WTC11 (cell line): ENCODE results near the gene ELAPOR1. TPM values are rescaled to one million over a fixed set of nuclear protein-coding genes. Genes with fewer than 3 reads are reported as not detected.

Experiments
- ATAC-seq: fragments of 200-7000 bp; cut with Tn5 transposase; 2 replicates; pipeline ENCODE4 v1.10.0; 2021; ENCODE audit warnings: mild to moderate bottlenecking, moderate library complexity
- CTCF ChIA-PET: fragments of 300-600 bp; sonication (Branson Sonifier 250); formaldehyde crosslinking; loops from one replicate; lab custom pipeline; 2021; ENCODE audit warnings: antibody characterized with exemption; lab: Charles Lee
- POLR2A ChIA-PET: fragments of 350-600 bp; sonication (Branson Sonifier 250); formaldehyde crosslinking; loops from one replicate; lab custom pipeline; 2021; ENCODE audit warnings: antibody characterized with exemption; lab: Charles Lee
- DNase-seq: peaks from one replicate; pipeline ENCODE4 v3.0.0; 2021; ENCODE audit warnings: low spot score
- H3K27ac Mint-ChIP-seq: 2 replicates; pipeline ENCODE4 v1.8.0; 2021; ENCODE audit warnings: mixed read lengths
- H3K27me3 Mint-ChIP-seq: 2 replicates; pipeline ENCODE4 v1.8.0; 2021; ENCODE audit warnings: low read depth, mild to moderate bottlenecking, moderate library complexity, mixed read lengths
- H3K36me3 Mint-ChIP-seq: 2 replicates; pipeline ENCODE4 v1.8.0; 2021; ENCODE audit warnings: mixed read lengths
- H3K4me1 Mint-ChIP-seq: 2 replicates; pipeline ENCODE4 v1.8.0; 2022; ENCODE audit warnings: mixed read lengths
- H3K4me3 Mint-ChIP-seq: 2 replicates; pipeline ENCODE4 v1.8.0; 2021; ENCODE audit warnings: mild to moderate bottlenecking, moderate library complexity, mixed read lengths
- H3K9me3 Mint-ChIP-seq: 2 replicates; pipeline ENCODE4 v1.8.0; 2021; ENCODE audit warnings: mixed read lengths
- CREM ChIP-seq: sonication (generic); formaldehyde crosslinking; IDR thresholded peaks from 2 replicates; pipeline ENCODE4 v1.8.1; 2022; ENCODE audit warnings: mild to moderate bottlenecking, missing genetic modification reagents, moderate library complexity
- EMX1 ChIP-seq: fragments of 250-450 bp; sonication (Bioruptor Pico); IDR thresholded peaks from 2 replicates; pipeline ENCODE4 v1.8.0; 2021; ENCODE audit warnings: mild to moderate bottlenecking
- ETV6 ChIP-seq: sonication (generic); formaldehyde crosslinking; IDR thresholded peaks from 2 replicates; pipeline ENCODE4 v1.8.1; 2022; ENCODE audit warnings: mild to moderate bottlenecking, missing genetic modification reagents
- FOXK1 ChIP-seq: sonication (generic); formaldehyde crosslinking; IDR thresholded peaks from 2 replicates; pipeline ENCODE4 v1.8.0; 2022; ENCODE audit warnings: mild to moderate bottlenecking, moderate library complexity, missing genetic modification reagents
- FOXP1 ChIP-seq: sonication (generic); formaldehyde crosslinking; IDR thresholded peaks from 2 replicates; pipeline ENCODE4 v1.8.0; 2022; ENCODE audit warnings: missing genetic modification reagents, mild to moderate bottlenecking, moderate library complexity, borderline replicate concordance
- FOXP4 ChIP-seq: sonication (generic); formaldehyde crosslinking; IDR thresholded peaks from 2 replicates; pipeline ENCODE4 v1.8.0; 2022; ENCODE audit warnings: mild to moderate bottlenecking, missing genetic modification reagents
- GTF2I ChIP-seq: fragments of 250-450 bp; sonication (Bioruptor Pico); conservative IDR thresholded peaks from 2 replicates; pipeline ENCODE4 v1.4.0; 2021; ENCODE audit warnings: mild to moderate bottlenecking
- MAX ChIP-seq: sonication (generic); formaldehyde crosslinking; IDR thresholded peaks from 2 replicates; pipeline ENCODE4 v1.8.0; 2022; ENCODE audit warnings: mild to moderate bottlenecking, missing genetic modification reagents
- MLX ChIP-seq: sonication (generic); formaldehyde crosslinking; IDR thresholded peaks from 2 replicates; pipeline ENCODE4 v1.8.1; 2023; ENCODE audit warnings: mild to moderate bottlenecking, missing genetic modification reagents, moderate library complexity
- SMAD4 ChIP-seq: sonication (generic); formaldehyde crosslinking; IDR thresholded peaks from 2 replicates; pipeline ENCODE4 v1.8.0; 2022; ENCODE audit warnings: mild to moderate bottlenecking, missing genetic modification reagents
- SP1 ChIP-seq: sonication (generic); formaldehyde crosslinking; conservative IDR thresholded peaks from 2 replicates; pipeline ENCODE4 v1.8.1; 2022; ENCODE audit warnings: missing genetic modification reagents
- TEAD1 ChIP-seq: sonication (generic); formaldehyde crosslinking; IDR thresholded peaks from 2 replicates; pipeline ENCODE4 v1.8.0; 2022; ENCODE audit warnings: mild to moderate bottlenecking, missing genetic modification reagents
- ZNF263 ChIP-seq: sonication (generic); formaldehyde crosslinking; IDR thresholded peaks from 2 replicates; pipeline ENCODE4 v1.8.1; 2022; ENCODE audit warnings: low read depth, mild to moderate bottlenecking, moderate library complexity, missing genetic modification reagents
- ZNF281 ChIP-seq: sonication (generic); formaldehyde crosslinking; IDR thresholded peaks from 2 replicates; pipeline ENCODE4 v1.8.0; 2023; ENCODE audit warnings: mild to moderate bottlenecking, missing genetic modification reagents
- ZNF317 ChIP-seq: sonication (generic); formaldehyde crosslinking; IDR thresholded peaks from 2 replicates; pipeline ENCODE4 v1.8.1; 2023; ENCODE audit warnings: low read depth, mild to moderate bottlenecking, moderate library complexity, missing genetic modification reagents, borderline replicate concordance
- ZNF416 ChIP-seq: fragments of 250-450 bp; sonication (Bioruptor Pico); IDR thresholded peaks from 2 replicates; pipeline ENCODE4 v1.9.0; 2021; ENCODE audit warnings: mild to moderate bottlenecking, inconsistent platforms
- ZNF423 ChIP-seq: fragments of 250-450 bp; sonication (Bioruptor Pico); IDR thresholded peaks from 2 replicates; pipeline ENCODE4 v2.1.2; 2022; ENCODE audit warnings: mild to moderate bottlenecking, moderate library complexity
- ZNF671 ChIP-seq: fragments of 250-450 bp; sonication (Bioruptor Pico); IDR thresholded peaks from 2 replicates; pipeline ENCODE4 v1.8.0; 2021; ENCODE audit warnings: mild to moderate bottlenecking
- total RNA-seq: library from RNA; stranded (reverse); gene quantifications from 3 replicates; pipeline ENCODE4 v1.2.3, GENCODE V29; 2021
- TF ChIP-seq, protein P1 (sequence below): sonication (generic); formaldehyde crosslinking; IDR thresholded peaks from 2 replicates; pipeline ENCODE4 v1.8.1; 2023; ENCODE audit warnings: mild to moderate bottlenecking, missing genetic modification reagents, moderate library complexity
- TF ChIP-seq, protein P2 (sequence below): sonication (generic); formaldehyde crosslinking; IDR thresholded peaks from 2 replicates; pipeline ENCODE4 v1.8.0; 2022; ENCODE audit warnings: mild to moderate bottlenecking, missing genetic modification reagents
- TF ChIP-seq, protein P3 (sequence below): sonication (generic); formaldehyde crosslinking; IDR thresholded peaks from 2 replicates; pipeline ENCODE4 v1.8.0; 2023; ENCODE audit warnings: missing genetic modification reagents
- TF ChIP-seq, protein P4 (sequence below): sonication (generic); formaldehyde crosslinking; IDR thresholded peaks from 2 replicates; pipeline ENCODE4 v1.8.1; 2023; ENCODE audit warnings: mild to moderate bottlenecking, missing genetic modification reagents, borderline replicate concordance

Gene ELAPOR1
- total RNA-seq, 1 experiment from 2014 or later, result 1.1 TPM

GRCh38 chr1:109075531-109076490 lies 38.1 kb upstream of the ELAPOR1 start, which contains the start of gene TAF13:
TSS of gene TAF13 (minus strand) at chr1:109076003. CDS start at chr1:109075947, 56 bp downstream.
- ChIA-PET POLR2A (interaction anchor here (0.6 to 1.6 kb wide), 5 partner anchors 12 to 138 kb away, joined by 3 to 17 read pairs (median 3); partner anchors contain the start of genes SARS1 and WDR47), CTCF (interaction anchor here (0.6 to 1.5 kb wide), 8 partner anchors 15 to 516 kb away, joined by 3 to 6 read pairs (median 3); a partner anchor contains a TSS)
- Mint-ChIP-seq H3K27ac (peak within 1 kb of the TSS; percentile 98), H3K9me3 (no peaks in the 10 kb centered on the region), H3K36me3 (peaks cover 32% of the 10 kb centered on the region), H3K4me3 (peak within 1 kb of the TSS; percentile 99), H3K27me3 (no peaks in the 10 kb centered on the region), H3K4me1 (peaks cover 27% of the 10 kb centered on the region)
- DNase-seq (peak; percentile 92), ATAC-seq (peak; percentile 99)
- 0 out of 2 replicates have a peak, but pooled peaks have one; percentile 20 for TF ChIP-seq ZNF281
- TF ChIP-seq SMAD4 (CRISPR knock-in tag), result no peak
- peak; percentile 84; the same call in 1 of the 2 replicates for TF ChIP-seq CREM (CRISPR knock-in tag)
- no peak for TF ChIP-seq ZNF317 (CRISPR knock-in tag)
- TF ChIP-seq MLX (CRISPR knock-in tag), result no peak
- peak; percentile 67; the same call in 1 of the 2 replicates for TF ChIP-seq FOXP1 (CRISPR knock-in tag)
- TF ChIP-seq ZNF263 (CRISPR knock-in tag), result peak; percentile 52; the same call in 1 of the 2 replicates
- TF ChIP-seq TEAD1, result peak; percentile 77
- no peak for TF ChIP-seq ZNF423 (CRISPR knock-in tag)
- TF ChIP-seq FOXK1 (CRISPR knock-in tag), result peak; percentile 98
- TF ChIP-seq ZNF671 (CRISPR knock-in tag), result no peak
- TF ChIP-seq GTF2I, result no peak
- TF ChIP-seq, protein P1, sequence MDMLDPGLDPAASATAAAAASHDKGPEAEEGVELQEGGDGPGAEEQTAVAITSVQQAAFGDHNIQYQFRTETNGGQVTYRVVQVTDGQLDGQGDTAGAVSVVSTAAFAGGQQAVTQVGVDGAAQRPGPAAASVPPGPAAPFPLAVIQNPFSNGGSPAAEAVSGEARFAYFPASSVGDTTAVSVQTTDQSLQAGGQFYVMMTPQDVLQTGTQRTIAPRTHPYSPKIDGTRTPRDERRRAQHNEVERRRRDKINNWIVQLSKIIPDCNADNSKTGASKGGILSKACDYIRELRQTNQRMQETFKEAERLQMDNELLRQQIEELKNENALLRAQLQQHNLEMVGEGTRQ (CRISPR knock-in tag), result 0 out of 2 replicates have a peak, but pooled peaks have one; percentile 9
- TF ChIP-seq FOXP4 (CRISPR knock-in tag), result peak; percentile 73; the same call in 1 of the 2 replicates
- TF ChIP-seq EMX1 (CRISPR knock-in tag), result no peak
- peak; percentile 88 for TF ChIP-seq ETV6 (CRISPR knock-in tag)
- no peak for TF ChIP-seq ZNF416 (CRISPR knock-in tag)
- TF ChIP-seq SP1 (CRISPR knock-in tag), result peak; percentile 70; the same call in 1 of the 2 replicates
- TF ChIP-seq, protein P2, sequence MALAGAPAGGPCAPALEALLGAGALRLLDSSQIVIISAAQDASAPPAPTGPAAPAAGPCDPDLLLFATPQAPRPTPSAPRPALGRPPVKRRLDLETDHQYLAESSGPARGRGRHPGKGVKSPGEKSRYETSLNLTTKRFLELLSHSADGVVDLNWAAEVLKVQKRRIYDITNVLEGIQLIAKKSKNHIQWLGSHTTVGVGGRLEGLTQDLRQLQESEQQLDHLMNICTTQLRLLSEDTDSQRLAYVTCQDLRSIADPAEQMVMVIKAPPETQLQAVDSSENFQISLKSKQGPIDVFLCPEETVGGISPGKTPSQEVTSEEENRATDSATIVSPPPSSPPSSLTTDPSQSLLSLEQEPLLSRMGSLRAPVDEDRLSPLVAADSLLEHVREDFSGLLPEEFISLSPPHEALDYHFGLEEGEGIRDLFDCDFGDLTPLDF, result 0 out of 2 replicates have a peak, but pooled peaks have one; percentile 45
- TF ChIP-seq, protein P3, sequence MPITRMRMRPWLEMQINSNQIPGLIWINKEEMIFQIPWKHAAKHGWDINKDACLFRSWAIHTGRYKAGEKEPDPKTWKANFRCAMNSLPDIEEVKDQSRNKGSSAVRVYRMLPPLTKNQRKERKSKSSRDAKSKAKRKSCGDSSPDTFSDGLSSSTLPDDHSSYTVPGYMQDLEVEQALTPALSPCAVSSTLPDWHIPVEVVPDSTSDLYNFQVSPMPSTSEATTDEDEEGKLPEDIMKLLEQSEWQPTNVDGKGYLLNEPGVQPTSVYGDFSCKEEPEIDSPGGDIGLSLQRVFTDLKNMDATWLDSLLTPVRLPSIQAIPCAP (CRISPR knock-in tag), result no peak
- peak; percentile 84 for TF ChIP-seq MAX (CRISPR knock-in tag)
- TF ChIP-seq, protein P4, sequence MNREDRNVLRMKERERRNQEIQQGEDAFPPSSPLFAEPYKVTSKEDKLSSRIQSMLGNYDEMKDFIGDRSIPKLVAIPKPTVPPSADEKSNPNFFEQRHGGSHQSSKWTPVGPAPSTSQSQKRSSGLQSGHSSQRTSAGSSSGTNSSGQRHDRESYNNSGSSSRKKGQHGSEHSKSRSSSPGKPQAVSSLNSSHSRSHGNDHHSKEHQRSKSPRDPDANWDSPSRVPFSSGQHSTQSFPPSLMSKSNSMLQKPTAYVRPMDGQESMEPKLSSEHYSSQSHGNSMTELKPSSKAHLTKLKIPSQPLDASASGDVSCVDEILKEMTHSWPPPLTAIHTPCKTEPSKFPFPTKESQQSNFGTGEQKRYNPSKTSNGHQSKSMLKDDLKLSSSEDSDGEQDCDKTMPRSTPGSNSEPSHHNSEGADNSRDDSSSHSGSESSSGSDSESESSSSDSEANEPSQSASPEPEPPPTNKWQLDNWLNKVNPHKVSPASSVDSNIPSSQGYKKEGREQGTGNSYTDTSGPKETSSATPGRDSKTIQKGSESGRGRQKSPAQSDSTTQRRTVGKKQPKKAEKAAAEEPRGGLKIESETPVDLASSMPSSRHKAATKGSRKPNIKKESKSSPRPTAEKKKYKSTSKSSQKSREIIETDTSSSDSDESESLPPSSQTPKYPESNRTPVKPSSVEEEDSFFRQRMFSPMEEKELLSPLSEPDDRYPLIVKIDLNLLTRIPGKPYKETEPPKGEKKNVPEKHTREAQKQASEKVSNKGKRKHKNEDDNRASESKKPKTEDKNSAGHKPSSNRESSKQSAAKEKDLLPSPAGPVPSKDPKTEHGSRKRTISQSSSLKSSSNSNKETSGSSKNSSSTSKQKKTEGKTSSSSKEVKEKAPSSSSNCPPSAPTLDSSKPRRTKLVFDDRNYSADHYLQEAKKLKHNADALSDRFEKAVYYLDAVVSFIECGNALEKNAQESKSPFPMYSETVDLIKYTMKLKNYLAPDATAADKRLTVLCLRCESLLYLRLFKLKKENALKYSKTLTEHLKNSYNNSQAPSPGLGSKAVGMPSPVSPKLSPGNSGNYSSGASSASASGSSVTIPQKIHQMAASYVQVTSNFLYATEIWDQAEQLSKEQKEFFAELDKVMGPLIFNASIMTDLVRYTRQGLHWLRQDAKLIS (CRISPR knock-in tag), result peak; percentile 9; the same call in 1 of the 2 replicates
